ENCODE results near the gene MUC5AC. TPM values are rescaled to one million over a fixed set of nuclear protein-coding genes. Genes with fewer than 3 reads are reported as not detected.

Gene MUC5AC
- total RNA-seq, 1 donor from 2014 or later: not detected

GRCh38 chr11:1195682-1196515, 38.1 kb downstream of the MUC5AC start:
- no peak for DNase-seq (ENCODE audit: low read depth, low spot score)

- no peak for DNase-seq (ENCODE audit: low read depth, low spot score)
Measured at GRCh38 chr11:1196516-1197391, 39.0 kb downstream of the MUC5AC start.

DNA sequence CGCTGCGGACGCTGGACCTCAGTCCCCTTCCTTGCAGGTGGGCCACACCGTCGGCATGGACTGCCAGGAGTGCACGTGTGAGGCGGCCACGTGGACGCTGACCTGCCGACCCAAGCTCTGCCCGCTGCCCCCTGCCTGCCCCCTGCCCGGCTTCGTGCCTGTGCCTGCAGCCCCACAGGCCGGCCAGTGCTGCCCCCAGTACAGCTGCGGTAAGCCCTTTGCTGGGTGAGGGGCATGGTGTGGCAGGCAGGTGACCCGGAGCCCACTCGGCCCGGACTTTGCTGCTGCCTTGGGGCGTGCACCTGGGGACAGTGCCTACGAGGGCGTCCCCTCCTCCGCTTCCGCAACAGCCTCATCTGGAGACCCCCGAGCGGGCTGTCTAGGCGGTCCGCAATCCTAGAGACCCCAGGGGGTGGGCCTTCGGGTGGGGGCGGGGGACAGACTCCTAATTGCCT, 39.7 kb downstream of the MUC5AC start:
- no peak for DNase-seq (ENCODE audit: low read depth, low spot score)

- DNase-seq (ENCODE audit: low read depth, low spot score): no peak
Measured at GRCh38 chr11:1197886-1198560, 40.3 kb downstream of the MUC5AC start.

- DNase-seq (ENCODE audit: low read depth, low spot score): no peak
Measured at GRCh38 chr11:1198561-1199240, 40.9 kb downstream of the MUC5AC start.

- no peak for DNase-seq (ENCODE audit: low read depth, low spot score)
Measured at GRCh38 chr11:1199241-1199750, 41.5 kb downstream of the MUC5AC start.

- DNase-seq (ENCODE audit: low read depth, low spot score): no peak
Measured at GRCh38 chr11:1199751-1200610, 42.2 kb downstream of the MUC5AC start.

DNA sequence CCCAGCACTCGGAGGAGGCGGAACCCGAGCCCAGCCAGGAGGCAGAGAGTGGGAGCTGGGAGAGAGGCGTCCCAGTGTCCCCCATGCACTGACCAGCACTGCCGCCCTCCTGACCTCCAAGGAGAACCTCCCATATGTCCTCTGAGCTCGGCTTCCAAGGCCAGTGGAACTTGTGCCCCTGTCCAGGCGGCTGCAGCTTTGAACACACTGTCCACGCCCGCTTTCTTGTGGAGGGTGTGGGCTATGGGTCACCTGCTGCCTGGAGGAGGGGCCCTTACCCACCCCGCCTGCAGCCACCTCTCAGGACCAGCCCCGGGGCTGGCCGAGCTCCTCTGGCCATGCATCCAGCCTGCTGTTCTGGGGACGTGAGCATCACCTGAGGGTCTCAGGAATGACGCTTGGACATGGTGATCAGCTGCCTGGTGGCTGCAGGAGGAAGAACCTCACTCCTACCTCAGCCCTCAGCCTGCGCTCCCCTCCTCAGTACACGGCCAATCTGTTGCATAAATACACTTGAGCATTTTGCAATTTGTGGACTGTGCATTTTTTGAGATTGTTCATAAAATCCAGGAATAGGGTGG, 42.9 kb downstream of the MUC5AC start:
- DNase-seq (ENCODE audit: low read depth, low spot score): no peak

DNA sequence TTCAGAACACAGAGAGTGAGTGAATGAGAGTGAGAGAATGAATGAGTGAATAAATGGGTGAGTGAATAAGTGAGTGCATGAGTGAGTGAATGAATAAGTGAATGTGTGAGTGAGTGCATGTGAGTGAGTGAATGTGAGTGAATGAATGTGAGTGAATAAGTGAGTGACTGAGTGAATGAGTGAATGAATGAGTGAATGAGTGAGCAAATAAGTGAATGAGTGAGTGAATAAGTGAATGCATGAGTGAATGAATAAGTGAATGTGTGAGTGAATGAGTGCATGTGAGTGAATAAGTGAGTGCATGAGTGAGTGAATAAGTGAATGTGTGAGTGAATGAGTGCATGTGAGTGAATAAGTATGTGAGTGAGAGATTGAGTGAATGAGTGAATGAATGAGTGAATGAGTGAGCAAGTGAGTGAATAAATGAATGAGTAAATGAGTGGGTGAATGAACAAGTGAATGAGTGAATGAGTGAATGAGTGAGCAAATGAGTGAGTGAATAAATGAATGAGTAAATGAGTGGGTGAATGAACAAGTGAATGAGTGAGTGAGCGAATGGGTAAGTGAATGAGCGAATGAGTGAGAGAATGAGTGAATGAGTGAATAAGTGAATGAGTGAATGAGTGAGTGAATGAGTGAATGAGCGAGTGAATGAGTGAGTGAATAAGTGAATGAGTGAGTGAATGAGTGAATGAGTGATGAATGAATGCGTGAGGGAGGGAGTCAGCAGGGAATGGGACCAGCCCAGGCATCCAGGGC, 43.8 kb downstream of the MUC5AC start:
- no peak for DNase-seq (ENCODE audit: low read depth, low spot score)

DNA sequence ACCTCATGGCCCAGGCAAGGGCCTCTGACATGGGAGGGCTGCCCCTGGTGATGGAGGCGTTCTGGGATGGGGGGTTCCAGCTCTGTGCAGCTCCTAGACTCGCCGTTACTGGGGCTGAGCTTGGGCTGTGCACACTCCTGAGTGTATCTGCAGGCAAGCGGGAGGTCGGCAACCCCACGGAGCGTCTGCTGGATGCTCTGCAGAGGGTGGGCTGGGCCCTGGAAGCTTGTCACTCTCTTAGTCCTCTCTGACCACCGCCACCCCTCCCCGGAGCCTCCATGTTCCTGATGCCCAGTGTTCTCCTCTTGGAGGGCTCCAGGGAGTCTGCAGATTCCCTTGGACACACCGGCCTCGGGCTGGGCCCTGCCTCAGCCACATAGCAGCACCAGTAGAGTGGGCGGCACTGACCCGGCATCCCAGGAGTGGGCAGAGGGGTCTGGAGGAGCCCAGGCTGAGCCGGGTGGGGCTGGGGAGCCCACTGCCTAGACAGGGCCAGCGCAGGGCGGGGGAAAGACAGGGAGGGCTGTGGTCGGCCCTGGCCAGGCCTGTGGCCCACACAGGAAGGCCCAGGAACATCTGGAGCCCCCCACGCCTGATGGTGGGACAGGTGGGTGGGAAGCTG, 44.5 kb downstream of the MUC5AC start:
- DNase-seq (ENCODE audit: low read depth, low spot score): no peak

DNA sequence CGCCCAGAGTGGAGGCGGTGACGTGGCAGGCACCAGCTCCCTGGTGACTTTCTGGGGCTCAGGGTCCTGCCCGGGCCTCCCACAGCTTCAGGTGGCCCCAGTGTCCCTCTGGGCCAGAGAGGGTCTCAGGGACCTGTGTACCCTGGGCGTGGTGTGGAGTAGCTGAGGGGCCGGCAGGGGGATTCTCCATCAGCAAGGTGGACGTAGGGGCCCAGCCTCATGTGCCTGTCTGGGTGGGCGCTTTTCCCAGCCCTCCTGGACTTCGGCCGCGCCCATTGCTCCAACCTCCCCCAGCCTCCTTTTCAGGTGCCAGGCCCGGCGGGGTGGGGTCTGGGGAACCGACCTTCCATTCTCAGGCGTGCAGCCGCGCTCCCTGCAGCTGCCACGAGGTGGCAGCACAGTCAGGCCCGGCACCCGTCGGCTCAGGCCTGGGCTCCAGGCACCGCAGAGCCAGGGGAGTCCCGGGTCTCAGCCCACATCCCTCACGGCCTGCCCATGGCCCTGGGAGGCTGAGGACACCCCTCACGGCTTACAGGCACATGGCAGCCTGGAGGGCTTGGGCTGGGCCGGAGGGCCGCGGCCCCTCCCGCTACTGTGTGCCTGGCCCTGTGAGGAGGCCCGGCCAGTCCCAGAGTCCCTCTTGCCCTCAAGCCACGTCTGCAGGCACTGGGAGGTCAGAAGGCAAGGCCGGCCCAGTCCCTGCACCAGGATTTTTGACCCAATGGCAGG, 45.2 kb downstream of the MUC5AC start:
- DNase-seq (ENCODE audit: low read depth, low spot score): no peak

DNA sequence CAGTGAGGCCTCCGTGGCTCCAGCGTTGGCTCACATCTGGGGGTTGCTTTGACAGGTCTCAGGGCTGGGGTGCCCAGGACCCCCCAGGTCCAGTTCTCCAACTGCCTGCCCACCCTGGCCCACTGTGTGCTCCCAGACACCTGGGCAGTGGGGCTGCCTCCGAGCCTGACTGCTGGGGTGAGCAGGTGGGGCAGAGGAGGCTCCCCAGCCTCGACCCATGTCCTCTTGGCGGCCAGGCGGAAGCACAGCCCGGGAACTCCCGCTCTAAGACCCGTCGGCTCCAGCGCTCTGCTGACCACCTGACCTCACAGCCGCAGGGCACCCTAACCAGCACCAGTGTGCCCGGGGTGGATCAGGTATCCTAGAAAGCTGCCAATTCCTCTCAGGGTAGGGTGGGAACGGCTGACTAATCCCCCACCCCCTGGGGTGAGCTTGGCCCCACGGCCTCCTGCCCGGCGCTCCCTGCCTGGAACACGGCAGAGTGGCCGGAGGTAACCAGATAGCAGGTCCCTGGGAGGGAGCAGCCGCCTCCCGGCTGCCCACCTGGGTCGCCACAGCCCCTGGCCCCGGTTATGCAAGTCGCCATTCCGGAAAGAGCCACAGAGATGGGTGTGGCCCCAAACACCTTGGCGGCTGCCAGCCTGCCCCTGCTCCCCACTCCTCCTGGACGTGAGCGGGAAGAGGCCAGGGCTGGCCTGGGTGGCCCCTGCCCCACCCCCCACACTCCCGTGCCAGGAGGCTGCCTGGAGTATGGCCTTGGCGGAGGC, 45.9 kb downstream of the MUC5AC start:
- DNase-seq (ENCODE audit: low read depth, low spot score): no peak

DNA sequence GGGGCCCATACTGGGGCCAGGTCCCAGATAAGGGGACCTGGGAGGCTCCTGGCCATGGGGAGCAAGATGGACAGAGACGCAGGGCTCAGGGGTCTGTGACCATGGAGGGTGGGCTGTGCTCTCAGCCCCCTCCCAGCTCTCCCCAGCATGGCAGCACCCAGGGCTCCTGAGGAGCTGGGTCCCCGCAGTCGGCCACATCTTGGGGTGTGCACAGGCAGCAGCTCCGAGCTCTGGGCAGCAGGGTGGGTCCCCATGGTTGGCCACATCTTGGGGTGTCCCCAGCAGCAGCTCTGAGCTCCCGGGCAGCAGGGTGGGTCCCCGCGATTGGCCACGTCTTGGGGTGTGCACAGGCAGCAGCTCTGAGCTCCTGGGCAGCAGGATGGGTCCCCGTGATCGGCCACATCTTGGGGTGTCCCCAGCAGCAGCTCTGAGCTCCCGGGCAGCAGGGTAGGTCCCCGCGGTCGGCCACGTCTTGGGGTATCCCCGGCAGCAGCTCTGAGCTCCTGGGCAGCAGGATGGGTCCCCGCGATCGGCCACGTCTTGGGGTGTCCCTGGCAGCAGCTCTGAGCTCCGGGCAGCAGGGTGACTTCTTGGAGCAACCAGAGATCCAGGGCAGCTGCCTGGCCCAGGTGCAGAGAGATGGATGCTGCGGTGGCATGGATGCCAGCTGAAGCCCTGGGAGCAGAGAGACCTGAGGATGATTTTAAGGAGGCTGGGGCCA, 46.8 kb downstream of the MUC5AC start:
- DNase-seq (ENCODE audit: low read depth, low spot score): no peak

DNA sequence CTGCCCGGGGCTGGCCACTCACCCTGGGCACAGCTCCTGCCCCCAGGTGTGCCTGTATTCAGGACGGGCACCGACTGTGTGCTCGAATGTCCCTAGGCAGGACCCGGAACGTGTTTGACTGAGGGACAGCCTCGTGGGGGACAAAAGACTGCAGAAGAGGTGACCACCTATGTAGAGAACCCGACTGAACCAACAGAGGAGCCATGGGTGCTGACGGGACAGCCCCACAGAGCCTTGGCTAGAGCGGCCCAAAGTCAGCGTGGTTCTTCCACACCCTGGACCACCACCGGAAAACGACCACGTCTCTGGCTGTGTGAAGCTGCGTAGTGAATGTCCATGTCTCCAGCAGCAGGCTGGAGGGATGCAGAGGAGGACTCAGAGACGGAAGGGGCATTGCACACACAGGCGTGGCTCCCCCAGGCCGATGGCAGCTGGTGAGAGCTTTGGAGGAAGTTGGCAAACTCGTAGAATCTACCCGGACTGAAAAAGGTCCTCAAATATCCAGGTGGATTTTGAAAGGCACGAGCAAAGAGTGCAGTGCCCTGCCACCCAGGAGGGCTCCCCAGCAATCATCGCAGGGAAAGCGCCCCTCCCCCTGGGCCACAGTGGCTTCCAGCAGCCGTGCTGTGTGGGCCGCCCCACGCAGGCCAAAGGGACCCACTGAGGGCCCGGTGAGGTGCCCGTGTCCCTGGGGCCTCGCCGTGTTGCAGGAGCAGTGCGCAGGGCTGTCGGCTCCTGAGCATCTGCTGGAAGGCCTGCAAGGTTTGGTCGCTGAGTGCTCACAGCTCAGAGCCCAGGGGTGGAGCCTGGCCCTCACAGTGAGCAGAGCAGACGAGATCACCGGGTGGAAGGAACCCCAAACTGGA, 47.6 kb downstream of the MUC5AC start:
- DNase-seq (ENCODE audit: low read depth, low spot score): no peak

DNA sequence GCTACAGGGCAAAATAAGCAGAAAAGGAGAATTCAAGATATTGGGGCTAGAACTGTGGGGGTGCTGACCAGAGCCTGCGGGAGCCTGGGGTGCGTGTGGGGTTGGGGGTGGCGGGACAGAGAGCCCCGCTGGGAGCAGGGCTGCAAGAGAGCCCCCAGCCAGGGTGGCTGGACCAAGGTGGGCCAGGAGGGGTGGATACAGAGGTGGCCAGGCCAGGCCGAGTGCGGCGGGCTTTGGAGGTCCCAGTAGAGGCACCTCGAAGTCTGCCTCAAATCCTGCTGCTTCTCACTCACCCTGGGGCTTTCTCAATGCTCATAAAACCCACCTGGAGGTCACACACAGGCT, 48.2 kb downstream of the MUC5AC start:
- DNase-seq (ENCODE audit: low read depth, low spot score): no peak

Data from pulmonary artery endothelial cell (primary cell).